OCI-LY7 (cell line): ENCODE data around the gene PAWR.

Experiments
- EZH2phosphoT487 ChIP-seq: fragments of 200-600 bp; sonication (generic); IDR thresholded peaks from 2 replicates; pipeline ENCODE4 v1.6.1; 2018; ENCODE audit warnings: low read depth, borderline replicate concordance, mild to moderate bottlenecking, mixed run types, antibody characterized with exemption, low read length, moderate library complexity, mixed read lengths
- TF ChIP-seq, protein P1 (sequence below): fragments of 200-600 bp; sonication (generic); conservative IDR thresholded peaks from 2 replicates; pipeline ENCODE4 v1.5.1; 2014; ENCODE audit warnings: mild to moderate bottlenecking, antibody characterized with exemption, low read length, moderate library complexity, mixed read lengths

DNA sequence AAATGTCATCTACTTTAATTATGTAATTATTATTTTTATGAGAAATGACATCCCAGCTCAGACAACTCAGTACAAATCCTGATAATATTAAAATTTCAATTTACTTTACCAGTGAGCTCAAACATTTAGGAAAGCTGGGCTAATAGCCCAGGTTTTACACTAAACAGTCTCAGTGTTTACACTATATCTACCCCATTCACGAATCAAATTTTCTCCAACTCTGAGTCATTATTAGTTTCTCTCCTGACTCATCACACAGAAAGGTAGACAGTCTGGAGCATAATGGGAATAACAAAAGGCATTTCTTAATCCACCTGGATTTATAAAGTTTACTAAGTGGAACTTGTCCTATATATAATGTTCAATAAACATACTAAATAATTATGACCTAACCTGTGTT, 5.7 kb downstream of the PAWR start:
- TF ChIP-seq, protein P1, sequence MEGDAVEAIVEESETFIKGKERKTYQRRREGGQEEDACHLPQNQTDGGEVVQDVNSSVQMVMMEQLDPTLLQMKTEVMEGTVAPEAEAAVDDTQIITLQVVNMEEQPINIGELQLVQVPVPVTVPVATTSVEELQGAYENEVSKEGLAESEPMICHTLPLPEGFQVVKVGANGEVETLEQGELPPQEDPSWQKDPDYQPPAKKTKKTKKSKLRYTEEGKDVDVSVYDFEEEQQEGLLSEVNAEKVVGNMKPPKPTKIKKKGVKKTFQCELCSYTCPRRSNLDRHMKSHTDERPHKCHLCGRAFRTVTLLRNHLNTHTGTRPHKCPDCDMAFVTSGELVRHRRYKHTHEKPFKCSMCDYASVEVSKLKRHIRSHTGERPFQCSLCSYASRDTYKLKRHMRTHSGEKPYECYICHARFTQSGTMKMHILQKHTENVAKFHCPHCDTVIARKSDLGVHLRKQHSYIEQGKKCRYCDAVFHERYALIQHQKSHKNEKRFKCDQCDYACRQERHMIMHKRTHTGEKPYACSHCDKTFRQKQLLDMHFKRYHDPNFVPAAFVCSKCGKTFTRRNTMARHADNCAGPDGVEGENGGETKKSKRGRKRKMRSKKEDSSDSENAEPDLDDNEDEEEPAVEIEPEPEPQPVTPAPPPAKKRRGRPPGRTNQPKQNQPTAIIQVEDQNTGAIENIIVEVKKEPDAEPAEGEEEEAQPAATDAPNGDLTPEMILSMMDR, result no peak
- TF ChIP-seq EZH2phosphoT487, result no peak
